Panc1 (cell line): ENCODE results near the gene TMPRSS2. TPM values are rescaled to one million over a fixed set of nuclear protein-coding genes. Genes with fewer than 3 reads are reported as not detected.

Experiments used
- ATAC-seq: fragments of 200-7000 bp; cut with Tn5 transposase; 2 replicates; pipeline ENCODE4 v1.9.1; 2020; ENCODE audit warnings: mild to moderate bottlenecking, moderate library complexity
- BruUV-seq: library from RNA; stranded (reverse); fragments of 400-500 nt; replicated peaks from 2 replicates; lab custom pipeline; 2021; lab: Mats Ljungman, UMichigan
- CTCF ChIA-PET: fragments of 300-600 bp; sonication (Branson Sonifier 250); formaldehyde crosslinking; loops from one replicate; lab custom pipeline; 2022; ENCODE audit warnings: antibody characterized with exemption; lab: Charles Lee
- POLR2A ChIA-PET: fragments of 300-600 bp; sonication (Branson Sonifier 250); formaldehyde crosslinking; loops from one replicate; lab custom pipeline; 2022; ENCODE audit warnings: antibody characterized with exemption; lab: Charles Lee
- DNase-seq: peaks from one replicate; pipeline ENCODE4 v3.0.0-alpha.2; 2010; ENCODE audit warnings: low read depth, low spot score
- H3K27ac ChIP-seq: 2 replicates; pipeline ENCODE4 v1.5.1; 2011; ENCODE audit warnings: mild to moderate bottlenecking, low read length, inconsistent platforms
- H3K27me3 ChIP-seq: fragments of 200-500 bp; sonication (Bioruptor generic); 2 replicates; pipeline ENCODE4 v1.6.0; 2014; ENCODE audit warnings: low read length, inconsistent platforms; ENCODE audit not compliant: control insufficient read depth, insufficient read depth
- H3K36me3 ChIP-seq: fragments of 200-500 bp; sonication (Bioruptor generic); 2 replicates; pipeline ENCODE4 v1.5.1; 2014; ENCODE audit warnings: inconsistent platforms, mild to moderate bottlenecking, low read length, moderate library complexity; ENCODE audit not compliant: control insufficient read depth, insufficient read depth
- H3K4me1 ChIP-seq: 2 replicates; pipeline ENCODE4 v1.5.1; 2011; ENCODE audit warnings: inconsistent platforms, mild to moderate bottlenecking, low read length, moderate library complexity; ENCODE audit not compliant: control insufficient read depth, insufficient read depth
- H3K4me3 ChIP-seq, 2 experiments: 2 replicates each; pipeline ENCODE4 v1.5.1; 2011 to 2012; ENCODE audit warnings: low read depth in 2 of 2, low read length in 2 of 2, mild to moderate bottlenecking in 2 of 2, inconsistent platforms in 1 of 2, moderate library complexity in 1 of 2
- H3K9me3 ChIP-seq: fragments of 200-500 bp; sonication (Bioruptor generic); 2 replicates; pipeline ENCODE4 v1.5.1; 2014; ENCODE audit warnings: low read depth, mild to moderate bottlenecking, inconsistent platforms, low read length, moderate library complexity; ENCODE audit not compliant: control insufficient read depth, insufficient read depth
- CTCF ChIP-seq: fragments of 450-650 bp; IDR thresholded peaks from 2 replicates; pipeline ENCODE4 v1.5.1; 2017; ENCODE audit warnings: mild to moderate bottlenecking
- POLR2AphosphoS5 ChIP-seq: IDR thresholded peaks from 2 replicates; pipeline ENCODE4 v1.6.1; 2012; ENCODE audit warnings: mild to moderate bottlenecking, low read depth, low read length, moderate library complexity
- SIN3A ChIP-seq: IDR thresholded peaks from 2 replicates; pipeline ENCODE4 v1.6.1; 2012; ENCODE audit warnings: low read depth, mild to moderate bottlenecking, low read length, moderate library complexity, borderline replicate concordance; ENCODE audit not compliant: insufficient read depth
- TCF7L2 ChIP-seq: IDR thresholded peaks from 2 replicates; pipeline ENCODE4 v1.6.1; 2011; ENCODE audit warnings: mild to moderate bottlenecking, low read depth, low read length, inconsistent platforms
- in situ Hi-C: cut with HindIII; loops from 2 replicates; pipeline ENCODE4 v1.10.0; 2016; ENCODE audit warnings: low sequenced_read_pairs, low pct_unique_long_range_greater_than_20kb
- intact Hi-C: fragments of 100-400 bp; cut with micrococcal nuclease; formaldehyde crosslinking; loops from one replicate; pipeline ENCODE4 v1.10.0; 2022; ENCODE audit not compliant: unreplicated experiment
- total RNA-seq: library from RNA; stranded (reverse); gene quantifications from one replicate; pipeline ENCODE4 v1.2.1, GENCODE V29; 2021; ENCODE audit not compliant: unreplicated experiment
- TF ChIP-seq, protein P1 (sequence below), 2 experiments: IDR thresholded peaks; 2 replicates each; pipeline ENCODE4 v1.6.1; 2011 to 2012; ENCODE audit warnings: low read depth in 2 of 2, control low read depth in 1 of 2, low read length in 1 of 2, mild to moderate bottlenecking in 1 of 2, moderate library complexity in 1 of 2; ENCODE audit not compliant: insufficient read depth in 1 of 2

Gene TMPRSS2
- total RNA-seq, 1 experiment from 2014 or later, result 111 TPM

GRCh38 chr21:41488080-41488479 is 19.9 kb downstream of the TMPRSS2 start:
- CTCF ChIA-PET, result no interaction called here
- POLR2A ChIA-PET, result no interaction called here
- Histone ChIP-seq H3K36me3 (no peaks in the 10 kb centered on the region; the same call in 1 of the 2 replicates), H3K4me3 (no peak overlapping the region), H3K27me3 (no peaks in the 10 kb centered on the region), H3K4me1 (no peaks in the 10 kb centered on the region; the same call in 1 of the 2 replicates), H3K9me3 (no peaks in the 10 kb centered on the region), H3K27ac (no peak overlapping the region)
- TF ChIP-seq POLR2AphosphoS5 (no peak), TCF7L2 (no peak), SIN3A (no peak), CTCF (no peak)
- TF ChIP-seq, protein P1, sequence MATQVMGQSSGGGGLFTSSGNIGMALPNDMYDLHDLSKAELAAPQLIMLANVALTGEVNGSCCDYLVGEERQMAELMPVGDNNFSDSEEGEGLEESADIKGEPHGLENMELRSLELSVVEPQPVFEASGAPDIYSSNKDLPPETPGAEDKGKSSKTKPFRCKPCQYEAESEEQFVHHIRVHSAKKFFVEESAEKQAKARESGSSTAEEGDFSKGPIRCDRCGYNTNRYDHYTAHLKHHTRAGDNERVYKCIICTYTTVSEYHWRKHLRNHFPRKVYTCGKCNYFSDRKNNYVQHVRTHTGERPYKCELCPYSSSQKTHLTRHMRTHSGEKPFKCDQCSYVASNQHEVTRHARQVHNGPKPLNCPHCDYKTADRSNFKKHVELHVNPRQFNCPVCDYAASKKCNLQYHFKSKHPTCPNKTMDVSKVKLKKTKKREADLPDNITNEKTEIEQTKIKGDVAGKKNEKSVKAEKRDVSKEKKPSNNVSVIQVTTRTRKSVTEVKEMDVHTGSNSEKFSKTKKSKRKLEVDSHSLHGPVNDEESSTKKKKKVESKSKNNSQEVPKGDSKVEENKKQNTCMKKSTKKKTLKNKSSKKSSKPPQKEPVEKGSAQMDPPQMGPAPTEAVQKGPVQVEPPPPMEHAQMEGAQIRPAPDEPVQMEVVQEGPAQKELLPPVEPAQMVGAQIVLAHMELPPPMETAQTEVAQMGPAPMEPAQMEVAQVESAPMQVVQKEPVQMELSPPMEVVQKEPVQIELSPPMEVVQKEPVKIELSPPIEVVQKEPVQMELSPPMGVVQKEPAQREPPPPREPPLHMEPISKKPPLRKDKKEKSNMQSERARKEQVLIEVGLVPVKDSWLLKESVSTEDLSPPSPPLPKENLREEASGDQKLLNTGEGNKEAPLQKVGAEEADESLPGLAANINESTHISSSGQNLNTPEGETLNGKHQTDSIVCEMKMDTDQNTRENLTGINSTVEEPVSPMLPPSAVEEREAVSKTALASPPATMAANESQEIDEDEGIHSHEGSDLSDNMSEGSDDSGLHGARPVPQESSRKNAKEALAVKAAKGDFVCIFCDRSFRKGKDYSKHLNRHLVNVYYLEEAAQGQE (IDR thresholded peaks at IDR 0.05; ENCODE audit: insufficient read depth in 1 of 2, low read depth in 2 of 2, low read length in 1 of 2), result no peak
- in situ Hi-C loops (no loop called here), intact Hi-C loops (no loop called here)
- DNase-seq (no peak), ATAC-seq (no peak; the same call in 1 of the 2 replicates)
- BruUV-seq, result no TSS peak

DNA sequence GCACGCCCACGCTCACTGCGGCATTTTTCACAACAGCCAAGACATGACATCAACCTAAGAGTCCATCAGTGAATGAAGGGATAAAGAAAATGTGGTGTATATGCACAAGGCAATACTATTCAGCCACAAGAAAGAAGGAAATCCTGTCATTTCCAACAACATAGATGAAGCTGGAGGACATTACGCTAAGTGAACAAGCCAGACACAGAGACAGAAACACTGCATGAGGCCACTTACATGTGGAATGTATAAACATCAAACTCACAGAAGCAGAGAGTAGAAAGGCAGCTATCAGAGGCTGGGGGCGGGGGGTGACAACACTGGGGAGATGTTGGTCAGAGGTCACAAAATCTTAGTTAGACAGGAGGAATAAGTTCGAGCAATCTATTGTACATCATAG is 20.9 kb downstream of the TMPRSS2 start:
- Histone ChIP-seq H3K4me3 (no peak overlapping the region), H3K27me3 (no peaks in the 10 kb centered on the region), H3K4me1 (no peaks in the 10 kb centered on the region; the same call in 1 of the 2 replicates), H3K27ac (no peak overlapping the region), H3K9me3 (no peaks in the 10 kb centered on the region), H3K36me3 (no peaks in the 10 kb centered on the region; the same call in 1 of the 2 replicates)
- DNase-seq (no peak), ATAC-seq (no peak)
- intact Hi-C loops, result no loop called here
- no TSS peak for BruUV-seq
- ChIA-PET CTCF (no interaction called here), POLR2A (no interaction called here)
- TF ChIP-seq CTCF, result no peak
- TF ChIP-seq SIN3A, result no peak
- no peak for TF ChIP-seq TCF7L2
- TF ChIP-seq, protein P1 (IDR thresholded peaks at IDR 0.05; ENCODE audit: insufficient read depth in 1 of 2, low read depth in 2 of 2, low read length in 1 of 2), result no peak
- no peak for TF ChIP-seq POLR2AphosphoS5
- in situ Hi-C loops, result no loop called here
